SK-N-MC (cell line): ENCODE measurements around the gene VAMP2.
"Not testable (repeated sequence)": the region's sequence is repeated elsewhere in the genome, so short reads cannot be mapped to it uniquely, and the experiment has no call there.

ENCODE experiments used
- DNase-seq: peaks from one replicate; pipeline ENCODE4 v3.0.0-alpha.2; 2011; ENCODE audit warnings: low read depth, low spot score
- H3K27ac ChIP-seq: fragments of 200-600 bp; sonication (generic); 2 replicates; pipeline ENCODE4 v1.5.1; 2016; ENCODE audit warnings: mixed run types
- H3K36me3 ChIP-seq: fragments of 200-600 bp; sonication (generic); 2 replicates; pipeline ENCODE4 v1.6.1; 2017; ENCODE audit warnings: antibody characterized with exemption, low read length, mixed read lengths; ENCODE audit not compliant: insufficient read depth
- H3K4me3 ChIP-seq: fragments of 200-600 bp; sonication (generic); 2 replicates; pipeline ENCODE4 v1.5.1; 2016
- H3K9ac ChIP-seq: fragments of 200-600 bp; sonication (generic); 2 replicates; pipeline ENCODE4 v1.8.0; 2017; ENCODE audit warnings: mixed run types, mixed read lengths; ENCODE audit not compliant: insufficient read length
- H3K9me3 ChIP-seq: fragments of 200-600 bp; sonication (generic); 2 replicates; pipeline ENCODE4 v1.6.1; 2017; ENCODE audit warnings: low read depth, mild to moderate bottlenecking, antibody characterized with exemption, low read length, moderate library complexity, mixed read lengths
- EZH2 ChIP-seq: fragments of 200-600 bp; sonication (generic); IDR thresholded peaks from one replicate; pipeline ENCODE4 v1.6.1; 2017; ENCODE audit warnings: antibody characterized with exemption
- FOXP2 ChIP-seq: optimal IDR thresholded peaks from 2 replicates; pipeline ENCODE3; 2011; ENCODE audit warnings: mild to moderate bottlenecking, moderate library complexity; ENCODE audit not compliant: insufficient read depth; ENCODE audit errors: extremely low read length, control extremely low read depth
- POLR2AphosphoS5 ChIP-seq: IDR thresholded peaks from 2 replicates; pipeline ENCODE4 v1.6.1; 2012; ENCODE audit warnings: mild to moderate bottlenecking, low read depth, low read length, borderline replicate concordance

Gene VAMP2

DNA sequence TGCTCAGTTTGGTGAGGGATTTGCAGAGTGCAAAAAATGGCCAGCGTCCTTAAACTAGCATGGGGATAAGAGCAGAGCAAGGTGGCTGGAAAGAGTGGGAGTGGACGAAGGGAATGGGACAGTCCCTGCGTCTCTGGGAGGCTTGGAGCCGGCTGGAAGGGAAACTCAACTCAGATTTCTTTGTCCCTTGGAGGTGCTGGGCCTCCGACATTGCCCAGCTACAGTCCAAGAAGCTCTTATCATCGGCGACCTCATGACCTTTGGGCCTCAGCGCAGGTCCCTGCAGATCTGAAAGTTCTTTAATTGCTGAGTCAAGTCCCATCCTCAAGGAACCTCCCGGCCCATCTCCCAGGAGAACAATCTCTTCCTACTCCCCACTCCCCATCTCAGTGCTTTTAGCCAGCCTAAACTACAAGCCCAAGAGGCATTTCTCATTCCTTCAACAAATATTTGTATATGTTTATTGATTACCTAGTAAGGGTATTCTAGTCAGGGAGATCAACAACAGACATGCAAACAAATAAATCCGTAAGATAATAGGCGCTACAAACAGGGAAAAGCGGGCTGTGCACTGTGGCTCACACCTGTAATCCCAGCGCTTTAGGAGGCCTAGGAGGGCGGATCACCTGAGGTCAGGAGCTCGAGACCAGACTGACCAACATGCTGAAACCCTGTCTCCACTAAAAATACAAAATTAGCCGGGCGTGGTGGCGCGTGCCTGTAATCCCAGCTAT lies 14.4 kb upstream of the VAMP2 start:
- H3K4me3 ChIP-seq: peak overlapping the region; percentile 97
- no peak overlapping the region for H3K27ac ChIP-seq
- peak overlapping the region; percentile 96 for H3K9ac ChIP-seq
- H3K36me3 ChIP-seq: no peaks in the 10 kb centered on the region
- TF ChIP-seq POLR2AphosphoS5 (no peak), FOXP2 (no peak), EZH2 (no peak)
- H3K9me3 ChIP-seq: no peaks in the 10 kb centered on the region
- no peak for DNase-seq

DNA sequence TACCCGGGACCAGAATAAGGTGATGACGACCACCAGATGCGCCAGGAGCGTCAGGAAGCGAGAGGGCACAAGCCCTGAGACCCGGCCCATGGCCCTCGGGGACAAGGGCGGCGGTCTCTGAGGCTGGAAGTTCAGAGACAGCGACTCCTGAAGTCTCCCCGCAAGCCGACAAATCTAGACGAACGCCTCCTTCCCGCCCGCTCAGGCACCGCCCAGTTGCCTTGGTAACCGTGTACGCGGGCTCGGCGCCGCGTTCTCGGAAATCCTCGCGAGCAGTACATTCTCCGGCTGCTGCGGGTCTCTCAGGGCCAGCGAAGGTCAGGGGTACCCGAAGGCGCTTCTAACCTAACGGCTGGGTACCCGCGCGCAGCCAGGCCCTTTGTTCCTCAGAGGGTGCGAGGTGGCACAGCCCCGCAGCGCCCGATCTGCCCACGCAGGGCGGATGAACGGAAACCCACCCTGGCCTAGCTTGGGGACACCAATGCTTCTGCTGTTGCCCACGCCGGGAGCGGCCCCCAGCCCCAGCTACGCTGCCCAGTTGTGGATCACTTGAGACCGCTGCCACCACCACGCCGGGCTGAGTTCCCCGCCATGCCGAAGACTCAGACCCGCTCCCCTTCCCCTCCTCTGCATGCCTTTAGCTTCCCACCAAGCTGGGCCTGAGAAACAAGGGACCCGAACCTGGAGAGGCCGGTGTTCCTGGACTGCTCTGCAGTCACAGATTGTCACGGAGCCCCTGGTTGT lies 13.6 kb upstream of the VAMP2 start, which contains the start of gene TMEM107:
TMEM107 (minus strand) TSS at position 184 of the 744 bp plus-strand sequence; CDS start at position 90, 94 bp downstream.
- no peaks in the 10 kb centered on the region for H3K9me3 ChIP-seq
- no peak for DNase-seq
- TF ChIP-seq EZH2 (no peak), POLR2AphosphoS5 (peak; percentile 59; the same call in 1 of the 2 replicates)
- peak within 1 kb of the TSS; percentile 68; the same call in 1 of the 2 replicates for H3K27ac ChIP-seq
- H3K36me3 ChIP-seq: no peaks in the 10 kb centered on the region
- H3K9ac ChIP-seq: peak within 1 kb of the TSS; percentile 96
- H3K4me3 ChIP-seq: peak within 1 kb of the TSS; percentile 97

DNA sequence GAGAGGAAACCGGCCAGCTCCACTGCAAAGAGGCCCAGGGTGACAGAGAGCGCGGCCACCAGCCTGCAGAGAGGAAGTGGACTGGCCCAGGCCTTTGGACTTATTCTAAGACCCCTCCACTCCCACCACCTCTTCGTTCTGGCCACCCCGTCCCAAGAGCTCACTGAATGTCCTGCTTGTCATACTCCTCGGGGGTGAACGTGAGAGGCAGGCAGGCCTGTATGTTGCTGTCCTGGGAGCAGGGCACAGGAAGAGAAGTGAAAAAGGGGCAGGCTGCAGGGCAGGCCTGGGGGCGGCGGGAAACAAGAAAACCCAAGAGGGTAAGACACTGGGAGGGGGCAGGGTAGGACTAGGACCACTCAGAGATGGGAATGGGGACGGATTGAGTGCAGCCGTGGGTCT lies 13.0 kb upstream of the VAMP2 start:
- H3K4me3 ChIP-seq: peak overlapping the region; percentile 97
- no peak overlapping the region for H3K27ac ChIP-seq
- TF ChIP-seq POLR2AphosphoS5: no peak
- TF ChIP-seq FOXP2: no peak
- TF ChIP-seq EZH2: no peak
- peak overlapping the region; percentile 96 for H3K9ac ChIP-seq
- H3K36me3 ChIP-seq: no peaks in the 10 kb centered on the region
- H3K9me3 ChIP-seq: no peaks in the 10 kb centered on the region
- no peak for DNase-seq

DNA sequence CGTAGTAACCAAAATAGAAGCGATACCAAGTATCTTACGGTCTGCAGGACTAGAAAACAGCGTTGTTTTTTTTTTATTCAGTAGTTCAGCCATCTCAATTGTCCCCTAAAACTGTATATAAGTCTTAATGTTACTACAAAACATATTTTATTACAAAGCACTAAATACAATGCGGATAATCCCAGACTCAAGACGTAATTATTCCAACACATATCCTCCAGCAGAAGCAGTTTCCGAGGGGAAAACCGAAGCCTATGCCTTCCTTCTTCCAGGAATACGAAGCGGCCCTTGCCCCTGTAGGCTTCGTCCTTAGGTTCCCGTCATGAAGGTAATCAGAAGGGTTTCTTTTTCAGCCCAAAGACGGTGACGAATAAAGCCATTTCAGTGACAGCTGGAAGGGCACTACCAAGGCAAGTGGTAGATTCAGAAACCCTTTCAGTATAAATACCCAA lies 11.1 kb upstream of the VAMP2 start:
- Histone ChIP-seq H3K9ac (peak overlapping the region; percentile 89), H3K9me3 (no peaks in the 10 kb centered on the region), H3K36me3 (no peaks in the 10 kb centered on the region), H3K4me3 (peak overlapping the region; percentile 80), H3K27ac (peak overlapping the region; percentile 99)
- no peak for DNase-seq
- no peak for TF ChIP-seq FOXP2
- TF ChIP-seq POLR2AphosphoS5: no peak
- TF ChIP-seq EZH2: no peak

DNA sequence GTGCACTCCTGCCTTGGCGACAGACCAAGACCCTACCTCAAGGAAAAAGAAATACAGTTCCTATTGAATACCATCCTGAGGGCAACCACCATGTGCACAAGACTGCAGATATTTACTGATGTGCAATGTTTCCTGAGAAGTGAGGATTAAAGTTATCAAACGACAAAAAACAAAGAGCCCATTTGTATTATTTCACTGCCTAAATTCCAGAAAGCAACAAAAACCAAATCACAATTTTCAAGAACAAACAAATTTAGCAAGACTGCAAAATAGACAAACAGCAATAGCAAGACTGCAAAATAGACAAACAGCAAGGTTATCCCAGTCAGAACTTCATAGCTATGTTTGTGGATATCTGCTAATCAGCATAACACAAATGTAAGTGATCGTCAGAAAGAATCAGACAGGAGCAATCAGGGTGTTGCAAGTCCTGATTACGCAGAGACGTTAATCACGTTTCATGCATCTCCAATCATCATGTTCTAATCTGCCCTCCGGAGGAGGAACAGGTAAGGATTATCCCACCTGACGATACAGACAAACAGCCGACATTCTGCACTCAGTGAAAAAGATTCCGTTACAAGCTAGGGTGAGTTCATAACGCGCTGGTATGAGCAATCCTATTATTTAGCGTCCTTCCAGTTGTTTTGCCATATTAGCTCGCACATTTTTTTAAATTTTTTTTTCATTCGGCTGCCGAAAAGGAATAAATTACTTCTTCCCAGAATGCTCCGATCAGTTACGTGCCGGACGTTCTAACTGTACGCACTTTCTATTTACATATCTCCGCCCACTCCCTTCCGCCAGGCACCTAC lies 10.5 kb upstream of the VAMP2 start:
- DNase-seq: peak; percentile 91
- Histone ChIP-seq H3K9ac (peak overlapping the region; percentile 89), H3K4me3 (peak overlapping the region; percentile 80), H3K36me3 (no peaks in the 10 kb centered on the region), H3K27ac (peak overlapping the region; percentile 99), H3K9me3 (no peaks in the 10 kb centered on the region)
- TF ChIP-seq POLR2AphosphoS5: peak; percentile 100
- TF ChIP-seq FOXP2: no peak

DNA sequence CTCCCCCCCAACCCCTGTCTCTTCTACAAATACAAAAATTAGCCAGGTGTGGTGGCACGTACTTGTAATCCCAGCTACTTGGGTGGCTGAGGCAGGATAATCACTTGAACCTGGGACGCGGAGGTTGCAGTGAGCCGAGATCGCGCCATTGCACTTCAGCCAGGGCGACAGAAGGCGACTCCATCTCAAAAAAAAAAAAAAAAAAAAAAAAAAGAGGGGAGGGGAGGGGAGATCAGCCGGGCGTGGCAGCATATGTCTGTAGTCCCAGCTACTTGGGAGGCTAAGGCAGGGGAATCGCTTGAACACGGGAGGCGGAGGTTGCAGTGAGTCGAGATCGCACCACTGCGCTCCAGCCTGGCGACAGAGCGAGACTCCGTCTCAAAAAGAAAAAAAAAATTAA lies 7.4 kb upstream of the VAMP2 start:
- not testable (repeated sequence) for H3K9ac ChIP-seq, H3K9me3 ChIP-seq, H3K27ac ChIP-seq, H3K36me3 ChIP-seq, H3K4me3 ChIP-seq, DNase-seq

DNA sequence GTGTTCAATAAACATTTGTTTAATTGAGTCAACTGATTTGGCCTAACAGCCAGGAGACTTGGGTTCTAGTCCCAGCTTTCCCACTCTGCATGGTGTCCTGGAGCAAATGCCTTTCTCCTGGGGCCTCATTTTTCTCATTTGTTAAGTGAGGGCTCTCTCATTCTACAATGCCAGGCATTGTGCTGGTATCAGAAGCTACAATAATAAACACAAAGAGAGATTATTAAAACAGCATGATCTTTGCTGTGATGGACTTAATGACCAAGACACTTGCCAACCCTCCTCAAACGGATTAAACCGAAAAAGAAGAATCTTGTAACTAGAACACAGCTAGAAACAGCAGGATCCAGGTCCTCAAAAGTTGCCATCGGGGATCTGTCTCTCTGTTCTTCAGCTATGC lies 4.8 kb upstream of the VAMP2 start:
- H3K27ac ChIP-seq: no peak overlapping the region
- no peak overlapping the region for H3K9ac ChIP-seq
- no peak overlapping the region for H3K4me3 ChIP-seq
- TF ChIP-seq FOXP2: no peak
- H3K36me3 ChIP-seq: no peaks in the 10 kb centered on the region
- H3K9me3 ChIP-seq: no peaks in the 10 kb centered on the region
- no peak for DNase-seq

DNA sequence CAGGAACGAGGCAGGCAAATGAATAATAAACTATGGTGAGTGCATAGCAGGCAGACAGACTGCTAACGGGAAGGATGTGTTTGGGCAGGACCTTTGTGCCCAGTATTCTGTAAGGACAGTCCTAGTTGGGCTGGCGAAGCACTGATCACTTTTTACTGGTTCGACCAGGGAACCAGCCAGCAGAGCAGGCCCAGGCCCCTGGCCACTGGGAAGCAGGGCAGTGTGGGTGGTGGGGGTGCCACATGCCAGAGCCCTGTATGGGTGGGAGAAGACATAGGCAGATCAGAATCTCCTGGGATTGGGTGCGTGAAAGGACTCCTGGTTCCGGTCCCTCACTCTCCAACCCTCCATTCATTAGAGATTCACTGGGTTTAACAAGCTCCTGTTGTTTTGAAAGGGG lies 4.0 kb upstream of the VAMP2 start:
- no peak overlapping the region for H3K4me3 ChIP-seq
- no peak overlapping the region for H3K27ac ChIP-seq
- TF ChIP-seq EZH2 (no peak), FOXP2 (no peak), POLR2AphosphoS5 (no peak)

More for the DNA sequence above, 4.0 kb upstream of the VAMP2 start:
- Histone ChIP-seq H3K9ac (no peak overlapping the region), H3K9me3 (no peaks in the 10 kb centered on the region), H3K36me3 (no peaks in the 10 kb centered on the region; the same call in 1 of the 2 replicates)
- no peak for DNase-seq
